SKM-1 (cell line): ENCODE measurements around the gene REELD1.

Source experiments
- DNase-seq: peaks from one replicate; lab custom pipeline; 2025; ENCODE audit not compliant: unreplicated experiment; lab: John Stamatoyannopoulos, UW

Gene REELD1

DNA sequence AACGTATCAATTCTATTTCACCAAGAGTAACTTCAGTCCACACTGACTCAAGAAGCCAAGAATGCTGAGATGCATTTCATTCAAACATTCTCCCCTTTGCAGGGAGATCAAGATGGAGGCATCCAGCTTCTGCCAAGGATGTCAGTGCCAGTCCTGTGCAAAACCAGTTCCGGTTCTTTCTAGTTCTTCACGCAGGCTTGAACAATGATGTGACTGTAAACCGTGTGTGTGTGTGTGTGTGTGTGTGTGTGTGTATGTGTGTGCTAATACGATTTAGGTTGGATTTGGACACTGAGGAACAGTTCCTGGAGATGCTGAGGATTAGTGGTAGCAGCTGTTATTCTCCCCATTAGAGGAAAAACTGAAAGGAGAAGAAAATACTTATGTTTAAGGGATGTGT is at the start of gene REELD1:
Gene REELD1 (plus strand): TSS at position 301 of the 400 bp plus-strand sequence. CDS start 2,415 bp downstream, outside the sequence.
- no peak for DNase-seq

DNA sequence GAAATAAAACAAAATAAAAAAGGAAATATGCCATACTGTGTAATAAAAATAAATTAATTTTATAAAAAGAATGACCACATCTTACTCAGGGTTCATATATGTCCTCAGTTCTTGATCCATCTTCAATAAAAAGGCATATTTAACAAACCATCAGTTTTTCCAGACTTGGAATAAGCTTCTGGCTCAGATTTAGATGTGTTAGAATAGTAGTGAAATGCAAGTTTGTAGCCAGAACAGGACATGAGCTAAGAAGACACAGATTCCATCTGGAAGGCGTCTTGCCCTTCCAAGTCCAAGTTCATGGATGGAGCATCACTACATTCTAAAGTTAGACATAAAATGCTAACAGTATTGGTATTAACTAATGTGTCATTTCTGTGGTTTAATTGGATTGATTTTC is 49.1 kb upstream of the REELD1 start:
- DNase-seq: no peak

DNA sequence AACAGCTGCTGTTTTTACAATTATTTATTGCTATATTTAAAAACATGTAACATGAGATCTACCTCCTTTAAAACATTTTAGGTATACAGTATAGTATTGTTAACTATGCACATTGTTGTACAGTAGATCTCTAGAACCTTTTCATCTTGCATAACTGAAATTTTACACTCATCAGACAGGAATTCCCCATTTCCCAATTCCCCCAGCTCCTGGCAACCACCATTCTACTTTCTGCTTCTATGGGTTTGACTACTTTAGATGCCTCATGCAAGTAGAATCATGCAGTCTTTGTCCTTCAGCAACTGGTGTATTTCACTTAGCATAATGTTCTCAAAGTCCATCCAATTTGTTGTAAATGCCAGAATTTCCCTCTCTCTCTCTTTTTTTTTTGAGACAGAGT is 48.5 kb upstream of the REELD1 start:
- no peak for DNase-seq

DNA sequence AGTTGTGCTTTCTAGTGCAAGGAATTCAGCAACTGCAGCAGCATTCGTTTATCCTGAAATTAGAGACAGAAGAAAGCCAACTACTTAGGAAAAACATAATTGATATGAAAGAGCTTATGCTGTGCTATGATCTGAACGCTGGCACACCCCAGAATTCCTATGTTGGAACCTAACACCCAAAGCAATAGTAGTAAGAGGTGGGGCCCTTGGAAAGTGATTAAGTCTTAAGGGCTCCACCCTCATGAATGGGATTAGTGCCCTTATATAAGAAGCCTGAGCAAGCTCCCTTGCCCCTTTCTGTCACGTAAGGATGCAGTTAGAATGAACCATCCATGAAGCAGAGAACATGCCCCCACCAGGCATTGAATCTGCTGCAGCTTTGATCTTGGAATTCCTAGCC is 44.2 kb upstream of the REELD1 start:
- no peak for DNase-seq

DNA sequence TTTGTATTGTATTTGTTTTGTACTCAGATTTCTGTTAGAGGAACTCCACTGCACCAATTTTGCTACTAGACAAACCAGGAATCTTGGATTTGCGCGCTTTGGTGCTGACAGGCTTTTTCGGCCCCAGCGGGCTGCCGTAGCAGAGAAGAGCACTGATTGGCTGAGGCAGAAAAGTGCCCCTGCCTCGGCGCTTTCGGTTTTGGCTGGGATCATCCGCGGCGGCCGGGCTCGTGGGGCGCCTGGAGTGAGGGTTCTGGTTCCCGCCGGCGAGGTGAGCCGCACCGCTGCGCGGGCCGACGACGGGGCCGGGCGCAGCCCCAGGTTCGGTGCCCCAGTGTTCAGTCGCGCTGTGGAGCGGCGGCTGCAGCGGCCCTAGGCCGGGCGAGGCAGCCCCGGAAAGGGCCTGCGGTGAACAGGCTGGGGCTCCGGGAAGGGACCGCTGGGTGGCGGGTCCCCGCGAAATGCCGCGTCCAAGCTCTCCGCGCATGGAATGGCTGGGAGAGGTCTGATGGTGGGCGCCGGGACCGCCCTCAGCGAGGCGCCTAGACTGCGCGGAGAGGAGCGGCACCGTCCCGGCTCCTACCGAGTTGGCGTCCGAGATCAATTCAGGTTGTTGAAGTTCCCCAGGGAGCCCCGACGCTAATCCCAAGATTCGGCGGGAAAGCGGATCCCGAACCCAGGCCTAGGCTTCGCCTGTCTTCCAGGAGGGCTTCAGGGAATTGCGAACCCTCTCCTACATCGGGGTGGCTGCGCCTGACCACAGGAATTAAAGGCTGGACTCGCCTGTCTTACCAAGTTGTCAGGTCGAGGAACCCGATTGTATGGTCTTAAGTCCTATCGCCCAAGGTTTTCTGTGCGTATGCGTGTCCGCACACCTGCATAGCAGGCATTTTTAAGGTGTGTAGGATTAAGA is 38.5 kb upstream of the REELD1 start, which contains the start of gene LSM6:
Gene LSM6 (plus strand): TSS at position 178 of the 913 bp plus-strand sequence. CDS start 7,204 bp downstream, outside the sequence.
- peak; percentile 72 for DNase-seq

DNA sequence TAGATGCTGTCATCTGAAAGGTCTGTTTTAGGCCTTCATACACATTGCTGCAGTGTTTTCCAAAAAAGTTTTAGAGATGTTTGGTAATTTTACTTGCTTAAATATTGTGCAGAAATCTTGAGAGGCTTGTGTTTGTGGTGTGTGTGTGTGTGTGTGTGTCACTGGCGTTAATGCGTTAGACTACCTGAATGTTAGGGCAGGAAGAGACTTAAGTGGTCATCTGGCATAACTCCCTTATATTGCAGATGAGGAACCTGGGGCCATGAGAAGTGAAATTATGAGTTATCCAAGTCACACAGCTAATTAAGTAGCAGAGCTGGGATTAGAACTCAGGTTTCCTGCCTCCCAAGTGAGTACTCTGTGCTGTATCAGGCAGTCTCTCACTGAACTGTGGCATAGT is 37.4 kb upstream of the REELD1 start:
- no peak for DNase-seq

DNA sequence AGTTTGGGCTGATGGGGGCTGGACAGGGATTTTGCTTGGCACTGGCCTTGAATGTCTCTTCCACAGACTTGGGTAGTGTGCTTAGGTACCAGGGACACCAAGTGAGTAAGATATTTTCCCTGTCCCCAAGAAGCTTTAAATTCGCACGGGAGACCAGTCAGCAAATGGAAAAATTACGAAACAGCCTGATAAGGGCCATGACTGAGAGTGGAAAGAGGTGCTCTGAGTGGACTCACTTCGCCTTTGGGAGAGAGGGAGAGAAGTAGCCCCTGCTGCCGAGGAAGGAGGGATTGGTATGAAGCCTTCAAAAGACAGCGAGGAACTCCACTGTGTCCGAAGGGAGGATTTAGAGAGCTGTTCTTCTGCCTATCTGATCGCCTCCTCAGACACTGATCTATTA is 36.2 kb upstream of the REELD1 start:
- no peak for DNase-seq

DNA sequence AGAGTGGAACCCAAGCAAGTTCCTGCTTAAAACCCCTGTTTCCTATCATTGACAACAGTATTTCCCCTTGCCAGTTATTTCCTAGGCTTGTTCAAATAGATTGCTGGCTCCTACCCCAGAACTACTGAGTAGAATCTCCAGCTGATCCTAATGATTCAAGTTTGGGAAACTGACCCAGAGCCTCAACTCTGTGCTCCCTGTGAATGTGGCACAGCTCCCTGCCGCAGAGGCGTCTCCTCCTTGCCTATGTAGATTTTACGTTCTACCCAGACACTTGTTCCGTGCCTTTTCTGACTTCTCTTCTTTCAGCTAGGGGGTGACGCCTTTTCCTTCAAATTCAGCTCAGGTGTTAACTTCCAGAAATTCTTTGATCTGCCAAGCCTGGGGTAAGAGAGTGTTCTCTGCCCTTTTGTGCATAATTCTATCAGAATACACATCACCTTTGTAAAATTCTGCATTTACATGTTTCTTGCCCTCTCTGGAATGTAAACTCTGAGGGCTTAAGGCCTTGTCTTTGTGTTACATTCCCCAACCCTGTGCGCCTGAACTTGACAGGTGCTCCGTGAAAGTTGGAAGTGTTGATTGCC is 34.5 kb upstream of the REELD1 start:
- no peak for DNase-seq

DNA sequence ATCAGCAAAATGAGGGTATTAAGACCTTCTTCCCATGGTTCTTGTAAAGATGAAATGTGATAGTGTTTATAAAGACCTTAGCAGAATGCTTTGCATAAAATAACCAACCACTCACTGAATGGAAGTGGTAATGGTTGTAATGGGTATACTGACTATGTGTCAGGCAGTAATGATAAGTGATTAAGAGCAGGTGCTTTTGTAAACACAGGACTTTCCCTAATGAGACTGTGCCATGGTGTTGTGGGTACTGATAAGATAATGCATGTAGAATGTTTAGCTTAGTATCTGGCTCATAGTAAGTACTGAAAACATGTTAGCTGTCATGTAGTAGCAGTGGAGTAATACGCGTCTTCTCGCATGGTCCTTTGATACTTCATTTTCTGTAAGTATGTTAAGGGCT is 31.9 kb upstream of the REELD1 start:
- DNase-seq: no peak

DNA sequence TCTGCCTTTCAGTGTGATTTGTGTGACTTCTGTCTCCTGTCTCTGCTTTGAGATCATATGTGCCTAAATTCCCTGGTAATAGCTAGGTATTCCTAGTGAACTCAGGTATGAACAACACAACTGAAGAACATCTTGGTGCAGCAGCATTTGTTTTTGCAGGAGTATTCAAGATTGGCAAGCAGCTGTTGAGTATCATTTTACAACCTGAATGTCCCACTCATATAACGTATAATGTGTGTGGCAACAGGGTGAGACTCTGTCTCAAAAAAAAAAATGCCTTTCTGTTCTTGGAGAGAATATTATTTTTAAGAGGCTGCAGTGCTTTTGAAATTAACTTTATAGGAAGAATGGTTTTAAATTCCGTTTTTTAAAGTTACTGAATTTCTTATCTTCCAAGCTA is 31.1 kb upstream of the REELD1 start:
- DNase-seq: no peak

DNA sequence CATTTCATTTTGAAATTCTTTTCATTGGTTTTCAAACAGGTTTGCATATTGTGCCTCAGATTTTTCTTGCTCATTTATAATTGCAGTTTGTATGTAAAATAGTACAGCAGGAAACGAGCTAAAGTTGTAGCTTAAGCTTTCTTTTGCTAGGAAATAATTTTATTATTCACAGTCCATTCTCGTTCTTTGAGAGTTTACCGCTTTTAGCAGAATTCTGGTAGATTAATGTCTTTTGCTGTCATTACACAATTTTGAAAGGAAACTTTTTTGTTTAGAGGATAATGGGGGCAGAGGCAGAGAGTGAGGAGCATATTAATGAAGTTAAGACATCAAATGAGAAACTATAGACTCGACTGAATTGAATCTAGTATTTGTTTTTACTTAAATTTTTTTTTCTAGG is 28.3 kb upstream of the REELD1 start:
- DNase-seq: no peak

DNA sequence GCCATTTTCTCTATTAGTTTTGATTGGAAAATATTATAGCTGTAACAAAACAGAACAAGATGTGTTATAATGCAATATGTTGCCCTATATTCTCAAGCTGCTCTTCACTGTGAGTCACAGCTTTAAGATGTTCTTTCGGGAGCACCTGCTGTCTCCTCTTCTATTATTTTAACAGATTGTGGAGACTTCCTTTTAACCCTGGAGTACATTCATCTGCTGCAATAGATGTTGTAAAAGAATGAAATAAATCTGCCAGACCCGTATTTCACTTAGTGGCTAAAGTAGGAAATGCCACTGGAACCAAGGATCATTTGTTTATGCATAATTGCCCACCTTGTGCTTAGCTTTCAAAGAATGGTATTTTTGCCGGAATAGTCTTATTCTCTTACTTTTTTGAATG is 27.7 kb upstream of the REELD1 start:
- no peak for DNase-seq

DNA sequence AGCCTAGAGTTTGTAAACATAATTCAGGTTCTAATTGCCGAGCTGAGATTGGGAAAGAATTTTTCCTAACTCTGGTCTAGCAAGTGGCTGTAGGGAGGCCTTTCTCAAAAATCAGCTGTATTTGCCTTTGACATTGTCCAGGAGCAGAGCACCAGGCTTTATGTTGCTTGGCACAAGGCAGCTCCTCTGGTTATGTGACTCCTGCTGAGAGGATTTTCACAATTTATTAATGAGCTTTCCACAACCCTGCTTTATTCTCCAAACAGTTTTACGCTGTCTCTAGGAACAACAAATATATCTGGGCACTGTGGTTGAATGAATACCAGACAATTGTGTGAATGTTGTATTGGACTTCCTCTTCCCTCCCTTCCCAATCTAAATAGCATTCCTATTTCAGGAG is 23.9 kb upstream of the REELD1 start:
- no peak for DNase-seq

DNA sequence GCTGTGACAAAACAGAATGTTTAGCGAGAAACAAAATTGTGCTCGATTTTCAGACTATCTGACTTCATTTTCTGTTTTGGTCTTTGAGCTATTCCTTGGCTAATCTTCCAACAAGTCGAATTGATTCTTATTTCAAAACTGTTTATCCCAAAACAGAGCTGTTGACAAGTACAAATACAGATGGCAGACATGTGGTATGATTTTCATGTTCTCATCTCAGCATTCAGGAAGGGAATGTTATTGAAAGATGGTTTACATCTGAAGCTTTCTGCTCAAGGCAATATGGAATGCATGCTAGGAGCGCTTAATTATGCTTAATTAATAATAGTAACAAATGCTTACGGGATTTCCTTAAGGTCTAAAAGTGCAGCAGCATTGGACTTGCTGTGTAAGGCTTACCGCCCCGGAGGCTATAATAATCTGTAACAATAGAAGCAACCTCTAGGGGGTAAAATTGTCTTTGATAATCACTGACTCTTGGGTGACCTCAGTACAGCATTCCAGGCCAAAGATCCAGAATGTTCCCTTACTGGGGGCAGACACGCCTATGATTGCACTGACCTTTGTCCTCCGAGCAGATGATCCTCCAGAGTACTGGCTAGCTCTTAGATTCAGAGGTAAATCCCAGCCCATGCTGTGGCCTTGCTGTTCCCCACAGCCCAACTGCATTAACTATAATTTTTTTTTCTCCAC is 22.4 kb upstream of the REELD1 start:
- no peak for DNase-seq

DNA sequence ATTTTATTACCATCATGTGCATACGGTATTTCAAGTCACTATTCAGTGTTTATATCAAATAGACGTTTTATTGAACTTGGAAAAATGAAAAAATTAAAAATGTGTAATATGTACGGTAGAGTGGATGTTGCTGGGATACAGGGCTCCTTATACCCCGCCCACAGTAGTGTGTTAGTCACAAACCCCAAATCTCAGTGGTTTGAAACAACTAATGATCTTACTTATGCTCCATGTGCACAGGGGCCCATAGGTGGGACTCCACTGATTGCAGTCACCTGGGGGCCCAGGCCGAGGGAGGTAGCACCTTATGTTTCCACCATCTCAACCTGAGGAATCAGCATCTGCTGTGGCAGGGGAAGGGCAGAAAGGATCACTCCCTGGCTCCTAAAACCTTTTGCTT is 20.7 kb upstream of the REELD1 start:
- no peak for DNase-seq

DNA sequence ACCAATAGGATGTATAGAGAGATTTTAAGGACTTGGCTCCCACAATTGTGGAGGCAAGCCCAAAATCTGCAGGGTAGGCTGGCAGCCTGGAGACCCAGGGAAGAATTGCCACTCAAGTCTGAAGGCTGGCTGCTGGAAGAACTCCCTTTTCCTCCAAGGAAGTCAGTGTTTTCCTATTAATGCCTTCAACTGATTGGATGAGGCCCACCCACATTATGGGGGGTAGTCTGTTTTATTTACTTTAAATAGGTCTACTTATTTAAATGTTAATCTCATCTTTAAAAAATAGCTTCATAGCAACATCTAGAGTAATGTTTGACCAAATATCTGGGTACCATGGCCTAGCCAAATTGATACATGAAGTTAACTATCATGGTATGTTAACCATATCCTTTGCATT is 20.1 kb upstream of the REELD1 start:
- DNase-seq: no peak

DNA sequence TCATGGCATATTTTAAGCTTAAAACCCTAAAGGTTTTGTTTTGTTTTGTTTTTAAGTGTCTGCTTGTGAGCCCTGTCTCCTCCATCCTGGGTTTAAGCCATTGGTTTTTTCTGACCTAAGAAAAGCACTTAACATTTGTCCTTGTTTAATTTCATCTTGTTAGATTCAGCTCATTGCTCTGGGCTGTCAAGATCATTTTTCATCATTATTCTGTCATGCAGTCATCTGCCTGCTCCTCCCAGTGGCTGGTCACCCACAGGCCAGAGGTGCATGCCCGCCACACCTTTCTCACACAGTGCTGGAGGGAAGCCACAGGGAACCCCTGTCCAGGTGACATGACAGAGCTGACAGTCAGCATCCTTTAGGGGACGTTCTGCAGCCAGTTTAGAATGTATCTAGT is 11.7 kb upstream of the REELD1 start:
- no peak for DNase-seq

DNA sequence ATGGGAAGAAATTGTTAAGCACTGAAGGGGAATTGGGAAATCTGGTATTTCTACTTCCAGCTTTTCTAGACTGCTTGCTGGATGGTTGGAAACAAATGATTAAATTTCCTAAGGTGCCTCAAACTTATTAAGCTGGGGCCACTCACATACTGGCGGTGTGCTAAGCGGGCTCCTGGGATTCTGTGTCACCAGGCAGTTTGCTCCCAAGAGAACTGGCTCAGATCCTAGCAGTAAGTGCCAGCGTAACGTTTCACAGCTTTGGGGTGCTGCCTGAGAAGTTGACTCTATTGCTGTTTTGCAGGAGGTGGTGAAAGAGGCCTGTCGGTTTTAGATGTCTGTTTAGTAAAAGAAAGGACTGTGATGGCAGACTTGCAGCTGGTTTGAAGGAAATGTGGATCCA is 6.9 kb upstream of the REELD1 start:
- DNase-seq: no peak

DNA sequence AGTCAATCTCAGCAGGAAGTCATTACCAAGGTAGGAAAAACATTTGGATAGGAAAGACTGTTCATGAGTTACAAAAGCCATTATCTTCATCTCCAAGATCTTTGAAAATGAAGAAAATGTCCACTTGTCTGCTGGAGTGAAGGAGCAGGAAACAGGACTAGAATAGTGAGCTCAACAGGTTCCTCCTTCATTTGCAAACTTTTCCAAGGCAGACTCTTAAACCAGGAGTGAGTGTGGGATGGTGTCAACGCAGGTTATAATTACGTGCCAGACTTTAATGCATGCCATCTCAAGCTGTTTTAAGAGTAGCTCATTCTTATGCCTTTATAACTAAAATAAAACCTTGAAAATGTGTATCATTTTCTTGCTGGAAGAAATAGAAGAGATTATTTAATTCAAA is 3.4 kb upstream of the REELD1 start:
- DNase-seq: no peak

DNA sequence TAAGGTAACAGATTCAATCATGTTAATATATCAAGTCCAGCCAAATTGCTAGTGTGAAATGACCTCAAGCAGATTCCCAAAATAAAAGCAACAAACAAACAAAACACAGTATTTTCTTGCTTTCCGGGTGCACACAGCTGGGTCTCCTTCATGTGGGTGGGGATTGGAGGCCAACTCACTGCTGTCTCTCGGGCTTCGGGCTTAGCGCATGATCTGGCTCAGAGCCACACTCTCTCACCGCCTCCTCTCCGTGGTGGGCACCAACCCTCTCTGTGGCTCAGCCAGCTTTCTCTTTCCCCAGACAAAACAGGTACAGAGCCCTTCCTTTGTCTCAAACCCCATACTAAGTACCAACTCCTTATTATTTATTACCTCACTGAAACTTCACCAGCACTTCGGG is 2.9 kb upstream of the REELD1 start:
- DNase-seq: no peak

DNA sequence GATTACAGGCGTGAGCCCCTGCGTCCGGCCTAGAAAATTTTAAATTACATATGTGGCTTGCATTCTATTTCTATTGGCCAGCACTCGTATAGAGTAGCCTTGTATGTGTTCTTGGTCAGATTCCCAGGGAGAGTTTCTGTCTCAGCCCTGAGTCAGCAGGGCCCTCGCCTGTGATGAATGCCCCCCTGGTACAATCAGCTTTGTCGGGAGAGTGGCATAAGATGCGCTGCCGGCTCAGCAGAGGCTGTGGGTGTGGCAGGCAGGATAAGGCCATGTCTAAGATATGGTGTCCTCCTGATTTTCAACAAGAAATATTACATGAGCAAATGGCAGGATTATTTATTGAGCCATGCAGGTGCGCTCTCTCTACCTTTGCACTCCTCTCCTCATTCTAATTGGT is 1.6 kb upstream of the REELD1 start:
- DNase-seq: no peak

DNA sequence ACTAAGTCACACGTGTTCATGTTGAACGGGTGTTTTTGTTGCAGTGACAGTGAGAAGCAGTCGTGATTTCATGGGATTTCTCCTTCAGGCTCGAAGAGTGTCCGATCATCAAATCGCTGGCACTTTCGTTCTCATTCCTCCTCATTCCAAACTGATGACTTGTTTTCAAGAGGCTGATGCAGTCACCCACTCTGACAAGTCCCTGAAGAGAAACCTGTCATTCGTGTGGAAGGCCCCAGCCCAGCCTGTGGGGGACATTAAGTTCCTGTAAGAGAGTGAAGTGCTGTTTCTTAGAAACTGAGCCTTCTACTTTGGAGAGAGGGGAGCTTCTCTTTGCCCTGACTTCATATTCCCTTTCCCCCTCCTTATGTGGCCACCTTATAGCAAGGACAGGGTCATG is 8.0 kb downstream of the REELD1 start:
- DNase-seq: no peak
